Measurements from ENCODE around the gene CD80. TPM values are rescaled to one million over a fixed set of nuclear protein-coding genes. Genes with fewer than 3 reads are reported as not detected.

Gene CD80
- total and polyA plus RNA-seq, 9 of the 15 experiments (the other 6 are each of a cell fraction or from before 2014, with no cell fraction given): 3.0 to 8.2 (median 5.7) TPM

DNA sequence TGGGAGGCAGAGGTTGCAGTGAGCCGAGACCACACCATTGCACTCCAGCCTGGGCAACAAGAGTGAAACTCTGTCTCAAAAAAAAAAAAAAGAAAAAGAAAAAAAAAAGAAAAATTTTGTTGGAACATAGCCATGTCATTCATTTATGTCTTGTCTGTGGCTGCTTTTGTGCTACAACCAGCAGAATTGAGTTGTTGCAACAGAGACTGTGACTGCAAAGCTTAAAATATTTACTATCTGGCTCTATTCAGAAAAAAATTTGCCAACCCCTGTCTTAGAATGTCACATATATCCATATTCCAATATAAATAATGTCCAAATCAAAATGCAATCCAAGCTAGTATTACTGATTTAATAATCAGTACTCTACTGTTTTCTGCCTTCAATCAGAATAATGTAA lies 25.1 kb downstream of the CD80 start:
- H2AFZ ChIP-seq (ENCODE audit: low read depth, low read length): no peak overlapping the region
- ChIA-PET POLR2A (no interaction called here), CTCF (ENCODE audit: low intra/inter-chr PET ratio) (no interaction called here)
- H3K9ac ChIP-seq (ENCODE audit: insufficient read depth in 1 of 2, low read depth in 2 of 2, low read length in 2 of 2): no peak overlapping the region
- no CpG with 5 or more reads among the region's 1 CpG for WGBS (ENCODE audit: insufficient coverage, low coverage, missing lambda C conversion rate)
- in situ Hi-C loops (cut with MboI) (no loop called here), intact Hi-C loops (cut with micrococcal nuclease) (no loop called here)
- no peak overlapping the region for H3K4me2 ChIP-seq (ENCODE audit: insufficient read depth, low read length)
- no peaks in the 10 kb centered on the region for H3K27me3 ChIP-seq (ENCODE audit: control insufficient read depth in 2 of 2, insufficient read depth in 2 of 2, low read length in 2 of 2)
- DNase-seq (ENCODE audit: extremely low read depth in 1 of 4, low spot score in 3 of 4): no peak
- no peaks in the 10 kb centered on the region for H3K79me2 ChIP-seq (ENCODE audit: control insufficient read depth, insufficient read depth, low read length)
- no peak overlapping the region for H3K27ac ChIP-seq (ENCODE audit: extremely low read depth, low read depth, low read length)
- H3K36me3 ChIP-seq (ENCODE audit: control insufficient read depth, insufficient read depth, low read length): no peaks in the 10 kb centered on the region; the same call in 2 of the 3 replicates
- H3K4me1 ChIP-seq (replicated peaks in 1 of 2; ENCODE audit: control insufficient read depth in 2 of 2, insufficient read depth in 2 of 2, low read length in 2 of 2): no peaks in the 10 kb centered on the region
- BruUV-seq (replicated peaks): no TSS peak
- no peak for FAIRE-seq
- ATAC-seq: no peak
- H3K4me3 ChIP-seq: no peak overlapping the region
- H3K9me3 ChIP-seq (replicated peaks; ENCODE audit: control insufficient read depth, insufficient read depth, low read depth, low read length): no peaks in the 10 kb centered on the region
- TF ChIP-seq ZBTB34 (CRISPR knock-in tag; IDR thresholded peaks at IDR 0.05) (no peak), SNIP1 (IDR thresholded peaks at IDR 0.05; ENCODE audit: low read depth) (no peak), ATF1 (CRISPR knock-in tag; IDR thresholded peaks at IDR 0.05) (no peak), ATF1 (tag; IDR thresholded peaks at IDR 0.05) (no peak), RBM34 (IDR thresholded peaks at IDR 0.05; ENCODE audit: borderline replicate concordance, insufficient read depth, low read length) (no peak), FOXM1 (IDR thresholded peaks at IDR 0.05; ENCODE audit: low read depth) (no peak), FOXM1 (CRISPR knock-in tag; IDR thresholded peaks at IDR 0.05; ENCODE audit: low read depth) (no peak), CXXC5 (CRISPR knock-in tag; IDR thresholded peaks at IDR 0.05) (no peak), HEY1 (CRISPR knock-in tag; IDR thresholded peaks at IDR 0.05; ENCODE audit: borderline replicate concordance) (no peak), L3MBTL2 (IDR thresholded peaks at IDR 0.05) (no peak), ZBTB17 (CRISPR knock-in tag; IDR thresholded peaks at IDR 0.05) (no peak), FOXA1 (IDR thresholded peaks at IDR 0.05; ENCODE audit: borderline replicate concordance) (no peak), FOXP1 (CRISPR knock-in tag; IDR thresholded peaks at IDR 0.05) (no peak), EZH2 (IDR thresholded peaks at IDR 0.05; ENCODE audit: borderline replicate concordance, low read depth, low read length) (no peak)
- TF ChIP-seq, protein P1, sequence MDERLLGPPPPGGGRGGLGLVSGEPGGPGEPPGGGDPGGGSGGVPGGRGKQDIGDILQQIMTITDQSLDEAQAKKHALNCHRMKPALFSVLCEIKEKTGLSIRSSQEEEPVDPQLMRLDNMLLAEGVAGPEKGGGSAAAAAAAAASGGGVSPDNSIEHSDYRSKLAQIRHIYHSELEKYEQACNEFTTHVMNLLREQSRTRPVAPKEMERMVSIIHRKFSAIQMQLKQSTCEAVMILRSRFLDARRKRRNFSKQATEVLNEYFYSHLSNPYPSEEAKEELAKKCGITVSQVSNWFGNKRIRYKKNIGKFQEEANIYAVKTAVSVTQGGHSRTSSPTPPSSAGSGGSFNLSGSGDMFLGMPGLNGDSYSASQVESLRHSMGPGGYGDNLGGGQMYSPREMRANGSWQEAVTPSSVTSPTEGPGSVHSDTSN (CRISPR knock-in tag; IDR thresholded peaks at IDR 0.05; ENCODE audit: low read depth): no peak
- TF ChIP-seq, protein P1 (tag; conservative IDR thresholded peaks at IDR 0.05; ENCODE audit: low read depth): no peak
- TF ChIP-seq, protein P2, sequence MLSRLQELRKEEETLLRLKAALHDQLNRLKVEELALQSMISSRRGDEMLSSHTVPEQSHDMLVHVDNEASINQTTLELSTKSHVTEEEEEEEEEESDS (CRISPR knock-in tag; IDR thresholded peaks at IDR 0.05): no peak
- TF ChIP-seq, protein P3, sequence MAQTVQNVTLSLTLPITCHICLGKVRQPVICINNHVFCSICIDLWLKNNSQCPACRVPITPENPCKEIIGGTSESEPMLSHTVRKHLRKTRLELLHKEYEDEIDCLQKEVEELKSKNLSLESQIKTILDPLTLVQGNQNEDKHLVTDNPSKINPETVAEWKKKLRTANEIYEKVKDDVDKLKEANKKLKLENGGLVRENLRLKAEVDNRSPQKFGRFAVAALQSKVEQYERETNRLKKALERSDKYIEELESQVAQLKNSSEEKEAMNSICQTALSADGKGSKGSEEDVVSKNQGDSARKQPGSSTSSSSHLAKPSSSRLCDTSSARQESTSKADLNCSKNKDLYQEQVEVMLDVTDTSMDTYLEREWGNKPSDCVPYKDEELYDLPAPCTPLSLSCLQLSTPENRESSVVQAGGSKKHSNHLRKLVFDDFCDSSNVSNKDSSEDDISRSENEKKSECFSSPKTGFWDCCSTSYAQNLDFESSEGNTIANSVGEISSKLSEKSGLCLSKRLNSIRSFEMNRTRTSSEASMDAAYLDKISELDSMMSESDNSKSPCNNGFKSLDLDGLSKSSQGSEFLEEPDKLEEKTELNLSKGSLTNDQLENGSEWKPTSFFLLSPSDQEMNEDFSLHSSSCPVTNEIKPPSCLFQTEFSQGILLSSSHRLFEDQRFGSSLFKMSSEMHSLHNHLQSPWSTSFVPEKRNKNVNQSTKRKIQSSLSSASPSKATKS (CRISPR knock-in tag; IDR thresholded peaks at IDR 0.05): no peak
- H3K9me1 ChIP-seq (ENCODE audit: control insufficient read depth, insufficient read depth, low read length): no peaks in the 10 kb centered on the region
- no peaks in the 10 kb centered on the region for H4K20me1 ChIP-seq (replicated peaks; ENCODE audit: control insufficient read depth, insufficient read depth, low read length)

Measured in K562 (cell line).